Pancreas (tissue), 10 donors: ENCODE measurements around the gene BRME1. TPM values are rescaled to one million over a fixed set of nuclear protein-coding genes. Genes with fewer than 3 reads are reported as not detected.
A peak's percentile ranks its signal among the peaks of the same experiment; 100 is the strongest.

Experiments
- ATAC-seq, 4 donors: fragments of 200-7000 bp; cut with Tn5 transposase; one replicate each; pipeline versions ENCODE4 v1.8.0 to v1.9.1; 2020; ENCODE audit warnings: mild to moderate bottlenecking in 4 of 4, moderate library complexity in 4 of 4
- DNase-seq, 6 donors: peaks; one replicate each; pipeline ENCODE4 v3.0.0-alpha.2; 2020
- FAIRE-seq: peaks from 2 replicates; lab custom pipeline; 2012; peaks lifted over from hg19 to GRCh38; lab: Jason Lieb, UNC
- H3K27ac ChIP-seq, 4 donors: fragments of 200-600 bp; sonication (generic); 1 replicate in 3 of 4; 2 replicates in 1 of 4; pipeline versions ENCODE4 v1.5.0 to v1.8.0; 2020
- H3K27me3 ChIP-seq, 4 donors: fragments of 200-600 bp; one replicate each; pipeline ENCODE4 v1.8.0; 2021
- H3K36me3 ChIP-seq, 3 donors: fragments of 200-600 bp; sonication (generic) in 1 of 3; one replicate each; pipeline versions ENCODE4 v1.5.0 to v1.8.0; 2020 to 2021
- H3K4me1 ChIP-seq, 3 donors: fragments of 200-600 bp; one replicate each; pipeline ENCODE4 v1.8.0; 2021
- H3K4me3 ChIP-seq, 4 donors: fragments of 200-600 bp; sonication (generic) in 2 of 4; one replicate each; pipeline versions ENCODE4 v1.5.0 to v1.8.0; 2020 to 2021
- H3K9me3 ChIP-seq, 4 donors: fragments of 200-600 bp; one replicate each; pipeline ENCODE4 v1.8.0; 2021
- CTCF ChIP-seq, 4 donors: fragments of 200-600 bp; sonication (generic) in 3 of 4; IDR thresholded peaks; one replicate each; pipeline versions ENCODE4 v1.5.0 to v1.8.0; 2021; ENCODE audit warnings: antibody characterized with exemption in 4 of 4
- WGBS, 2 donors: extraction: QIAGEN DNeasy Blood & Tissue Kit; methylation state at CpG; one replicate each; pipeline ENCODE4 v1.1.7; 2013; 5-methylcytosine and 5-hydroxymethylcytosine counted together
- intact Hi-C, 3 donors: fragments of 100-400 bp; cut with DNase I; formaldehyde crosslinking; loops; one replicate each; pipeline versions ENCODE4 v1.11.1 to v1.14.2; 2022
- polyA plus RNA-seq, 2 donors: library from polyadenylated mRNA; stranded (reverse); fragments of 200-250 nt; gene quantifications; one replicate each; pipeline ENCODE4 v1.2.3, GENCODE V29; 2013
- total RNA-seq, 6 donors: library from RNA; stranded (reverse); fragmentation: NEBNext Ultra II Directional in 4 of 6; extraction: Animal tissue kit (Norgen Biotek cat#: 25700) in 4 of 6; gene quantifications; one replicate each; pipeline versions ENCODE4 v1.2.1 to v1.2.4, GENCODE V29; 2021 to 2023
- donor health status: healthy with polysubstance abuse.
- donor health status: DM: no; HTN: no; CAD: no; lungs with moderate emphysema.
- donor health status: DM: no; HTN: no; CAD: no.
- donor health status: control.
- donor health status: control.
- donor health status: Bipolar disorder and iron deficiency.
- donor health status: DM: yes; HTN: yes; CAD: no.
- donor health status: DM: no; HTN: no; CAD: no.
- donor health status: DM: no; HTN: no; CAD: no.
- donor health status: DM: yes; HTN: yes; CAD: no.

Gene BRME1
- total and polyA plus RNA-seq, 8 donors: 2.6 to 15.3 (median 4.3) TPM

DNA sequence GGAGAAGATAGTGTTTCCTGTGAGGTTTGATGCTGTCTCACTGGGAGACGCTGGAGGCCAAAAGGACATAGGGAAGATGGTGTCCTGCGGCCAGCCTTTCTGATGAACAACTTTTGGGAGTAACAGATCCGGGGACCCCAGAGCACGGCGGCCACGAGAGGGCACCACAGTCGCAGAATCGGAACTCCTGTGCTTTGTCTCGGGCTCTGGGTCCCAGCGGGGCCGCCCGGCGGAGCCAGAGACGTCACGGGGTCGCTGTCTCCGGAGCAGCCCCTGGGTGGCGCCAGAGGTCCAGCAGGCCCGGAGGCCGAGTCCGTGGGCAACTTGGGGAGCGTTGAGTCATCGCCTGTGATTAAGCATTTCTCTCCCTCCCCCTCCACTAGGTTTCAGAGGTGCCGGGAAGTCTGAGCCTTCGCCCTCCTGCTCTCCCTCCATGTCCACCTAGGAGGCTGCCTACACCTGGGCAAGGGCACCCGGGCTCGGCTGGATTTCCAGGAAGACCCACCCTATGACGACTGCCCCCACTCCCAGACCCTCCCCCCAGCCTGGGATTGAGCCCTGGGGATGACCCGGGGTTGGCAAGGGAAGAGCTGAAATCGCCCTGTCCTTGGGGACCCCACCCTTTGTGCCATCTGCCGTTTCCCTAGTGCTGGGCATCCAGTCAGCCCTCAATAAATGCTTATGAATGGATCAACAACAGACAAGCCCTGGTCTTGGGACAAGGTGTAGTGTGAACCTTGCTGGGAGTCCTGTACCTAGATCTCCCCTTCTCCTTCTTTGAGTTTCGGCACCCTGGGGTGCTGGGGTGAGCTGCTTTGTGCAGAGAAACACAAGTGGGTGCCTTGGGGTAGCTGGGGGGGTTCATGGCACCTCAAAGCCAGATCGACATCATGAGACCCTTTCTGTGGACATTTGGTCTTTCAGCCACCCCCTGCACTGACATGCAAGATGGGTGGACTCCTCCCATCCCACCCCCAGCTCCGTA lies 25.6 kb downstream of the BRME1 start:
- intact Hi-C loops: loop anchor here in 2 of 3 donors (5.0 kb wide), 1 partner anchor 192 kb away; the partner anchor contains the start of gene MISP3 (in 2 of the 2)
- FAIRE-seq (peak; percentile 59), DNase-seq (peak; percentile 96 to 99 (median 99)), ATAC-seq (peak; percentile 87 to 95 (median 90))
- Histone ChIP-seq H3K27me3 (no peaks in the 10 kb centered on the region), H3K4me1 (peaks cover 9 to 33% (median 9%) of the 10 kb centered on the region in 3 donors), H3K36me3 (no peaks in the 10 kb centered on the region), H3K27ac (peak overlapping the region; percentile 59 to 85 (median 72)), H3K9me3 (no peaks in the 10 kb centered on the region), H3K4me3 (peak overlapping the region in 1 of 4 donors; percentile 23)
- peak; percentile 98 to 100 (median 100) for TF ChIP-seq CTCF (IDR thresholded peaks at IDR 0.05)
- 5 to 7% methylated on average over 33 to 34 of the region's 34 CpGs for WGBS, 2 donors

DNA sequence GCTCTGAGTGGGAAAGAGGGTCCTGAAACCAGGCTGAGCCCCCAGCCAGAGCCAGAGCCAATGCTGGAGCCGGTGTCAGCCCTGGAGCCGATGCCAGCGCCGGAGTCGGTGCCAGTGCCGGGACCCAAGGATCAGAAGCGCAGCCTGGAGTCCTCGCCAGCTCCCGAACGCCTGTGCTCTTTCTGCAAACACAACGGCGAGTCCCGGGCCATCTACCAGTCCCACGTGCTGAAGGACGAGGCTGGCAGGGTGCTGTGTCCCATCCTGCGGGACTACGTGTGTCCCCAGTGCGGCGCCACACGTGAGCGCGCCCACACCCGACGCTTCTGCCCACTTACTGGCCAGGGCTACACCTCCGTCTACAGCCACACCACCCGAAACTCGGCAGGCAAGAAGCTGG lies 28.6 kb downstream of the BRME1 start:
- no peak for FAIRE-seq
- 78 to 81% methylated on average over 27 of the region's 27 CpGs for WGBS, 2 donors

DNA sequence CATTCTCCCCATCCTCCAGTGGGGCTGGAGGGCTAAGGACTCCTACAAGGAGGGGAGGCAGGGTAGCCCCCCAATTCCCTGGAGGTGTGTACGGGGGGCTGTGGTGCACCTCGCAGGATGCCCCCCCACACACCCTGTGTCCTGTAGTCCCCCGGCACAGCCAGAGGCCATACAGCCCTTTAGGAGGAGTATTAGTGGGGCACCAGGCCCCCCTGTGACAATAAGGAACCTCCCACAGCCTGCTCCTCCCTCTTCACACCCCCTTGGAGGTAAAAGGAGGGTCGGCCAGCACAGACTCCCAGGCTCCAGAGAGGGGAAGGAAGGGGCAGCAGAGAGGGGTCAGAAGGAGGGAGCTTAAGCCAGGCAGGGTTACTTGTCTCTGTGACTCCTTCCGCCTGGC lies 29.1 kb downstream of the BRME1 start, which contains the start of gene NANOS3:
Gene NANOS3, plus strand, starts transcription at position 301 of the 400 bp plus-strand sequence. CDS start 115 bp downstream, outside the sequence.
- Histone ChIP-seq H3K4me1 (peaks cover 0 to 15% (median 0%) of the 10 kb centered on the region in 3 donors), H3K4me3 (no peak within 1 kb of the TSS), H3K9me3 (no peaks in the 10 kb centered on the region), H3K36me3 (no peaks in the 10 kb centered on the region), H3K27ac (no peak within 1 kb of the TSS), H3K27me3 (no peaks in the 10 kb centered on the region)
- FAIRE-seq (no peak), ATAC-seq (no peak), DNase-seq (no peak)
- intact Hi-C loops: loop anchor here in 1 of 3 donors (10.0 kb wide), 1 partner anchor 272 kb away; no protein-coding TSS in a partner anchor
- WGBS, 2 donors: 40 to 59% methylated on average over 5 of the region's 5 CpGs
- TF ChIP-seq CTCF (IDR thresholded peaks at IDR 0.05): no peak

More for the DNA sequence above, 28.6 kb downstream of the BRME1 start:
- H3K9me3 ChIP-seq: no peaks in the 10 kb centered on the region
- no peak for ATAC-seq
- DNase-seq: no peak
- intact Hi-C loops: loop anchor here in 1 of 3 donors (10.0 kb wide), 1 partner anchor 273 kb away; no protein-coding TSS in a partner anchor
- no peaks in the 10 kb centered on the region for H3K27me3 ChIP-seq
- peaks cover 0 to 20% (median 0%) of the 10 kb centered on the region in 3 donors for H3K4me1 ChIP-seq
- H3K36me3 ChIP-seq: no peaks in the 10 kb centered on the region
- H3K27ac ChIP-seq: no peak overlapping the region
- TF ChIP-seq CTCF (IDR thresholded peaks at IDR 0.05): no peak
- no peak overlapping the region for H3K4me3 ChIP-seq

GRCh38 chr19:13875824-13876223 lies 30.1 kb downstream of the BRME1 start:
- H3K4me1 ChIP-seq: peaks cover 0 to 9% (median 0%) of the 10 kb centered on the region in 3 donors
- FAIRE-seq (no peak), DNase-seq (no peak), ATAC-seq (no peak)
- intact Hi-C loops: loop anchor here in 1 of 3 donors (10.0 kb wide), 1 partner anchor 271 kb away; no protein-coding TSS in a partner anchor
- no peak for TF ChIP-seq CTCF (IDR thresholded peaks at IDR 0.05)
- no peaks in the 10 kb centered on the region for H3K36me3 ChIP-seq
- no peaks in the 10 kb centered on the region for H3K9me3 ChIP-seq
- H3K4me3 ChIP-seq: no peak overlapping the region
- no peaks in the 10 kb centered on the region for H3K27me3 ChIP-seq
- no peak overlapping the region for H3K27ac ChIP-seq
- WGBS, 2 donors: 90 to 98% methylated on average over 5 of the region's 5 CpGs
